HG02973 (cell line): ENCODE measurements around the gene DMD.
"Not testable (repeated sequence)": the region's sequence is repeated elsewhere in the genome, so short reads cannot be mapped to it uniquely, and the experiment has no call there.

Source experiments
- ATAC-seq: cut with Tn5 transposase; IDR thresholded peaks from one replicate; pipeline ENCODE4 v1.9.1; 2021; ENCODE audit warnings: moderate library complexity; ENCODE audit not compliant: unreplicated experiment

Gene DMD

DNA sequence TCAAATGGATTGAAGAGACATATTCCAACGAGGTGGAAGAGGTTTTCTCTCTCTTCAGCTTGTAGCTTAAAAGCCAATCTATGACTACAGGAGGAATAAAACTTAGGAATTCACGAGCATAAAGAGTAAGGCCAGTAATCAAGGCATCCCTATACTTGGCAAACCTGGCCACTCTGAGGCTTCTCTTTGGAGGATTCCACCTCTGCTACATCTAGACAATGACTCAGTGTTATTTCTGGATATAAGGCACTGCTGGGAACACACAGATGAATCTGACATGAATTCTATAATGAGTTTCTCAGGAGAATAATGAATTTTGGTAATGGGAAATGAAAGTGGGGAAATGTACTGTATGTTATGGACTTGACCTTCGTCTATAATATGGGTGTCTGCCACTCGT is 1123.7 kb downstream of the DMD start:
- ATAC-seq, result no peak

DNA sequence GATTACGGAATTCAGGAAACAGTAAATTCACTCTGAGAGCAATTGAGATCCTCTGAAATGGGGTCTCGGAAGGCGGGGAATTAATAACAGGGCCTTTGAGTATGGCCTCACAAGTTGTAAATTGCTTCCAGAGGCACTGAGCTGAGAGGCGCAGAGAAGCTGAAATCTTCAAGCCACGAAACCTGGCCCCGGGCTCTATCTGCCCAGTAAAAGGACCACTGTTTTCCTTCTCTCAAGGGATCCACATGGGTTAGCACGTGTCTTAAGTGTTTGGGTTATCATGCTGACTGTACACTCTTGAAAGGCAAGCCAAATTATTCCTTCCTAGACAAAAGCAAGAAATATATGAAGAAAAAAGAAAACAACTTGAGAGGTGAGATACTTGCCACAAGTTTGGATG is 1126.6 kb downstream of the DMD start:
- ATAC-seq, result no peak

DNA sequence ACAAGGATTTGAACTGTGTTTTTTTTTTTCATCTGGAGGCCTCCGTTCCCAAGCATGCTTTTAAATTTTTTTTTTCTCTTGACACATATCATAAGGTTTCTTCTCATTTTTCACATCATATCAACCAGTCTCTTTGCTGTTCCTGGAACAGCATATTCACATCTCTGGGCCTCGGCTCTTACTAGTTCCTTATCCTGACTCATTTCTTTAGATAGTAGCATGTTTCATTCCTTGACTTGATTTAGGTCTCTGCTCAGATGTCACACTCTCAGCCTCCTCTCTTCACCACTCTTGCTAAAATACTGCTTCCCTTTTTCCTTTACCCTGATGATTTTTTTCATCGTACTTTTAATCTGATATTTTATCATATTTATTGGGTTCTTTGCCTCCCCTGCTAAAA is 1163.1 kb downstream of the DMD start:
- ATAC-seq, result no peak

GRCh38 chrX:32045149-32045548 is 1166.2 kb downstream of the DMD start:
- ATAC-seq, result no peak

- no peak for ATAC-seq
These were observed 1170.2 kb downstream of the DMD start for GRCh38 chrX:32041181-32041580.

- no peak for ATAC-seq
These were observed 1184.6 kb downstream of the DMD start for GRCh38 chrX:32026772-32027171.

- ATAC-seq, result no peak
These were observed 1187.3 kb downstream of the DMD start for GRCh38 chrX:32024072-32024471.

DNA sequence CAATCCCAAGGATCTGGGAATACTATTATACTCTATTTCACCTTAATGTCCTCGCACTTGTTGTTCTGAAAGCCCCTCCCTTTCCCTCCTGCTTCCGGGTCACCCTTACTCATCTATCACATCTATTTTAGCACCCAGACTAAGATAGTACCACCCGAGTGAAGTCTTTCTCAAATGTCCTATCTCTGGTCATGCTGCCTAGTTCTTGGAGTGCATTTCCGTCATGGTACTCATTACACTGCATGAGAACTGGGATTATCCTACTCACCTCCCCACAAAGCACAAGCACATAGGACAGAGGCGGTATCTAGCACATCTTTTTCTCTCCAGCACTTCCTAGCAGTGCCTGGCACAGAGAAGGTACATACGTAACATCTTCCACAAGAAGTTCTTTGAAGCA is 1195.2 kb downstream of the DMD start:
- no peak for ATAC-seq

GRCh38 chrX:32010948-32011347 is 1200.4 kb downstream of the DMD start:
- ATAC-seq, result no peak

DNA sequence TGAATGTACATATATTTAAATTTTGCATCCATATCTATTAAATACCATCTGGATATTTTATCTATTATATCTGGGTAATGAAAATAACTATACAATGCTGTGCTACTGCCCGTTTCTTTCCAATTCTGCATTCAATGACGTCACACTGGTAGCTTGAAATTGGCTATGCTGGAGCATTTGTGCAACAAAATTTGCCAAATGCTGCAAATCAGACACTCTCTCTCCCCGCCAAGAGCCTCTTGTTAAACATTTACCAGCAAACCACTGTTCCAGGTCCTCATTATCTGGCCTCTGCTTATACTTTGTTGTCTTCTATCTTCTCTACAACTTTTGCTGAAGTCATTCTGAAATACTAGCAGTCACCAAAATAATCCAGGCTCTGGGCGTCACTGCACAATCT is 1201.1 kb downstream of the DMD start:
- no peak for ATAC-seq

DNA sequence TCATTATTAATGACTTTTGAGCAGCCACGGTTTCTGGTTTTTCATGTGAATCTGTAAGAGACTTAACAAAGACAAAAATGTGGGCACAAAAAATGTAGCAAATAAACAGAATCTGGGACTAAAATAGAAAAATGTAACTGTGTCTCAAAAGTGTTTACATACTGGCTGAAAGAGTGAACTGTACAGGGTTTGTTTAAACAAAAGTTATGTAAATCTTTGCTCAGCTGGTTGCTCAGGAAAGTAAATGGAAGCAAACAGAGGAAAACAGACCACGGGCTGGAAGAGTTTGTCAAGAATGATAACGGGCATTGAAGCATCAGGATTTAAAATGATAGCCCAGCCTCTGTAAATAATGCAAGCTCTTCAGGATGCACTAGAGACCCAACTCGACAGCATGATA is 1217.7 kb downstream of the DMD start:
- no peak for ATAC-seq

DNA sequence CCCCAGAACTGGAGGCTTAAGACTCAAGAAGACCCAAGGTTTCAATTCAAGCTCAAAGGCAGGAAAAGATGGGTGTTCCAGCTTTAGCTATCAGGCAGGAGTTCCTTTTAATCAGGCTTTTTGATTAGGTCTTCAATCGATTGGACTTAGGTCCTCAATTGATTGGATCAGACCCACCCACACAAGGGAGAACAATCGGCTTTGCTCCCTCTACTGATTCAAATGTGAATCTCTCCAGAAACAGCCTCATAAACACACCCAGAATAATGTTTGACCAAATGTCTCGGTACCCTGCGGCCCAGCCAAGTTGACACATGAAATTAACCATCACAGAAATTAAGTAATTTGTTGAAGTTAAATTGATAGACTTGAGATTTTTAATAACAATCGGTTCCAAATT is 1222.4 kb downstream of the DMD start:
- ATAC-seq, result no peak

DNA sequence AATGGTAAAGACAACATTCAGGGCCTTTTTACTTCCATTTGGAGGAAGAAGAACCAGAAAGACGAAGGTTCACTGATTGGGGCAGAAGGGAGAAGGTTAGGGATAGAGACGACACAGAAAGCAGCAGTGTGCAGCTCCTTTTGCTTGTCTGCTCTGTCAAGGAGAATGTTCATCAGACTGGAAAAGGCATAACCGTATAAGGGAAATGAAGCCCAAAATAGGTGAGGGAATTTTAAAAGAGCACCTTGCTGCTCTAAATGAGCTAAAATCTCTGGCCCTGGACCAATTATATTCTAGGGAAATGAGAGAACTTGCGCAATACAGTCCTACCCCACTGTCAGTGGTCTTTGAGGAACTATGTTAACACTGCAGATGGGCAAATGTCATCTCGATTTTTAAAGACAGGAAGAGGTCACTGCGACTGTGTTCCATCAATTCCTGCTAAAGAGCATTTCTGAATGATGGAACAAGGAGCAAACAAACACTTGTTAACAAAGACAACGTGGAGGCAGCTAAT is 1229.7 kb downstream of the DMD start:
- ATAC-seq, result no peak

- ATAC-seq, result no peak
These were observed 1241.6 kb downstream of the DMD start for GRCh38 chrX:31969714-31970113.

- no peak for ATAC-seq
These were observed 1249.1 kb downstream of the DMD start for GRCh38 chrX:31962256-31962655.

- ATAC-seq, result no peak
These were observed 1276.4 kb downstream of the DMD start for GRCh38 chrX:31934842-31935370.

DNA sequence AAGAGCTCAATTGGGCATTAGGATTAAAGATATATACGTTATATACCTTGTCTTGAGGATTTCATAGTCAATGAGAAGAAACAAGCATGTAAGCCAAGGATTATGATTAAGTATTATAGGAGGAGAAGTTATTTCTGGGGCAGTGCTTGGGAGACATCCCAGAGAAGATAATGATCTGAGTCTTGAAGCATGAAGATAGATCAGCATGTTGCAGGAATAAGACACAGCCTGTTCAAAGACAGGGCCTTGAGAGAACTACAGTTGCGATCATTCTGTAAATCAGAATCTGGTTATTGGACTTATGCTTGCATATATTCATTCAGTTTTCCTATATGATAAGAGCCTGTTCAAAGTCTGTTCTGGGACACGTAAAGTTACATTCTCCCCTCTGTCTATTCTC is 1277.3 kb downstream of the DMD start:
- no peak for ATAC-seq

- no peak for ATAC-seq
These were observed 1278.6 kb downstream of the DMD start for GRCh38 chrX:31932769-31933168.

- ATAC-seq, result not testable (repeated sequence)
These were observed 1279.0 kb downstream of the DMD start for GRCh38 chrX:31932320-31932719.

DNA sequence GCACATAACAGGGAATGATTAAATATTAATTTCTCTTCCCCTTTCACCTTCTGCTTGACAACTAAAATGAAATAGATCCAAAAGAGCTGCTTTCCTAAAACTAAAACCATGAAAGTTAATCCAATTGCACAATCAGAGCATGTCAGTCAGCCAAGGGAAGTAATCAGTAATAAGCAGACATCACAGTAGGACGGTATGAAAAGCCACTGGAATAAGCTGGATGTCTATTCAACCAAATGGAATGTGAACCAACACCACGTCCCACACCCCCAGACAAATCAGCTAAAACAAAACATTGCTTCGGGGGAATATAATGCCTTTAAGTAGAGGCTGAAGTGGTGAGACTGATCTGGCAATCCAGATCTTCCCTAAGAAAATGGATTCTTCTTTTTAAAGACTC is 1280.1 kb downstream of the DMD start:
- ATAC-seq, result no peak

DNA sequence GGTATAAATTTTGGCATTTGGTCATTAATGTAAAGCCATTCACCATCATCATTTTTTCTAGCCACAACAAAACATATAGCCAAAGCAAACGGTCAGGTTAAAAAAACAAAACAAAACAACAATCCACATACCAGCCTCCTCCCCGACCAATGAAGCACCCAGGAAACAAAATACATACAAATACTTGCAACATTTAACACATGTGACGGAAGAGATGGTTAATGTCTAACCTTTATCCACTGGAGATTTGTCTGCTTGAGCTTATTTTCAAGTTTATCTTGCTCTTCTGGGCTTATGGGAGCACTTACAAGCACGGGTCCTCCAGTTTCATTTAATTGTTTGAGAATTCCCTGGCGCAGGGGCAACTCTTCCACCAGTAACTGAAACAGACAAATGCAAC is 1282.0 kb downstream of the DMD start:
- ATAC-seq, result no peak

- ATAC-seq, result no peak
These were observed 1290.1 kb downstream of the DMD start for GRCh38 chrX:31921236-31921635.

GRCh38 chrX:31909850-31910572 is 1301.3 kb downstream of the DMD start:
- ATAC-seq, result no peak
